ENCODE results near the gene TYROBP. TPM values are rescaled to one million over a fixed set of nuclear protein-coding genes. Genes with fewer than 3 reads are reported as not detected.
"Not testable (repeated sequence)": the region's sequence is repeated elsewhere in the genome, so short reads cannot be mapped to it uniquely, and the experiment has no call there.

TYROBP gene
- total and polyA plus RNA-seq, 10 donors: 281 to 747 (median 383) TPM

- TF ChIP-seq, protein P1, sequence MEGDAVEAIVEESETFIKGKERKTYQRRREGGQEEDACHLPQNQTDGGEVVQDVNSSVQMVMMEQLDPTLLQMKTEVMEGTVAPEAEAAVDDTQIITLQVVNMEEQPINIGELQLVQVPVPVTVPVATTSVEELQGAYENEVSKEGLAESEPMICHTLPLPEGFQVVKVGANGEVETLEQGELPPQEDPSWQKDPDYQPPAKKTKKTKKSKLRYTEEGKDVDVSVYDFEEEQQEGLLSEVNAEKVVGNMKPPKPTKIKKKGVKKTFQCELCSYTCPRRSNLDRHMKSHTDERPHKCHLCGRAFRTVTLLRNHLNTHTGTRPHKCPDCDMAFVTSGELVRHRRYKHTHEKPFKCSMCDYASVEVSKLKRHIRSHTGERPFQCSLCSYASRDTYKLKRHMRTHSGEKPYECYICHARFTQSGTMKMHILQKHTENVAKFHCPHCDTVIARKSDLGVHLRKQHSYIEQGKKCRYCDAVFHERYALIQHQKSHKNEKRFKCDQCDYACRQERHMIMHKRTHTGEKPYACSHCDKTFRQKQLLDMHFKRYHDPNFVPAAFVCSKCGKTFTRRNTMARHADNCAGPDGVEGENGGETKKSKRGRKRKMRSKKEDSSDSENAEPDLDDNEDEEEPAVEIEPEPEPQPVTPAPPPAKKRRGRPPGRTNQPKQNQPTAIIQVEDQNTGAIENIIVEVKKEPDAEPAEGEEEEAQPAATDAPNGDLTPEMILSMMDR (IDR thresholded peaks at IDR 0.05 in 8 of 11, conservative IDR thresholded peaks at IDR 0.05 in 3 of 11): no peak
- TF ChIP-seq POLR2A (IDR thresholded peaks at IDR 0.05): no peak
- TF ChIP-seq POLR2AphosphoS5 (IDR thresholded peaks at IDR 0.05): no peak
- DNase-seq: no peak
- H3K27me3 ChIP-seq (replicated peaks in 1 of 7): no peaks in the 10 kb centered on the region
- WGBS, 5 donors: 94 to 100% (median 98%) methylated on average over 2 of the region's 2 CpGs
- H3K9me3 ChIP-seq: no peaks in the 10 kb centered on the region
- intact Hi-C loops (cut with DNase I; ENCODE audit: low total_unique reads): no loop called here
- peaks cover 7 to 40% (median 25%) of the 10 kb centered on the region in 6 donors for H3K4me1 ChIP-seq
- no peak overlapping the region for H3K27ac ChIP-seq
- H3K36me3 ChIP-seq: peaks cover 5 to 90% (median 82%) of the 10 kb centered on the region in 6 donors
- H3K4me3 ChIP-seq: no peak overlapping the region
Observed at GRCh38 chr19:35894342-35894741, 13.8 kb downstream of the TYROBP start.

GRCh38 chr19:35891819-35892218 lies 16.3 kb downstream of the TYROBP start:
- H3K36me3 ChIP-seq: peaks cover 5 to 100% (median 96%) of the 10 kb centered on the region in 6 donors
- H3K27ac ChIP-seq; H3K27me3 ChIP-seq (replicated peaks in 1 of 7); intact Hi-C loops (cut with DNase I; ENCODE audit: low total_unique reads); H3K9me3 ChIP-seq; DNase-seq; H3K4me3 ChIP-seq: not testable (repeated sequence)
- H3K4me1 ChIP-seq: peaks cover 0 to 16% (median 5%) of the 10 kb centered on the region in 6 donors
- WGBS, 5 donors: 93 to 99% (median 97%) methylated on average over 3 of the region's 3 CpGs

DNA sequence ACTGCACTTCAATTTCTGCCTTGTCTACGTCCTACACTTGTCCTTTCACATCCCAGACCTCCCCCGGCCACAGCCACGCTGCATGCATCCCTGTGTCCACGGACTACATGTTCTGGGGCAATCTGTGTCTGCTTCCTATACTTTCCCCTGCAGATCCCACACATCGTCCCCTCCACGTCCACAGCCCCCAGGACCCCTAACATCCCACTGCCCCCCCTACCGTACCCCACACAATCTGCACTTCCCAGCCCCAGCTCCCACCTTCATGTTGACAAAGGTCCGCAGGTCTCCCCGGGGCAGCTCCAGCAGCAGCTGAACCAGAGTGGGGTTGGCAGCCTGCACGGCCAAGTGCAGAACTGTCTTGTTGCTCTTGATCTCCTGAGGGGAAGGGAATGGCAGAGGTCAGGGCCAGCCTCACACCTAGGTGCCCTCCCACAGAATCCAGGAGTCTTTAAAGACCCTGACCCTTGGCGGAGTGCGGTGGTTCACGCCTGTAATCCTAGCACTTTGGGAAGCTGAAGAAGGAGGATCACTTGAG lies 17.9 kb downstream of the TYROBP start:
- no peak for DNase-seq
- Histone ChIP-seq H3K27ac (no peak overlapping the region), H3K4me3 (no peak overlapping the region), H3K9me3 (no peaks in the 10 kb centered on the region), H3K4me1 (peaks cover 0 to 4% (median 0%) of the 10 kb centered on the region in 6 donors), H3K27me3 (replicated peaks in 1 of 7) (no peaks in the 10 kb centered on the region), H3K36me3 (peaks cover 5 to 97% (median 82%) of the 10 kb centered on the region in 6 donors)
- TF ChIP-seq POLR2A (IDR thresholded peaks at IDR 0.05) (no peak), POLR2AphosphoS5 (IDR thresholded peaks at IDR 0.05) (no peak)
- TF ChIP-seq, protein P1 (IDR thresholded peaks at IDR 0.05 in 8 of 11, conservative IDR thresholded peaks at IDR 0.05 in 3 of 11): no peak
- WGBS, 5 donors: 91 to 96% (median 92%) methylated on average over 13 of the region's 13 CpGs
- intact Hi-C loops (cut with DNase I; ENCODE audit: low total_unique reads): no loop called here

GRCh38 chr19:35889370-35890112 lies 18.6 kb downstream of the TYROBP start:
- peaks cover 5 to 92% (median 76%) of the 10 kb centered on the region in 6 donors for H3K36me3 ChIP-seq

More at GRCh38 chr19:35889370-35890112, 18.6 kb downstream of the TYROBP start:
- 93 to 96% (median 96%) methylated on average over 9 to 18 of the region's 18 CpGs for WGBS, 5 donors
- H3K4me1 ChIP-seq: peaks cover 0 to 4% (median 0%) of the 10 kb centered on the region in 6 donors
- TF ChIP-seq, protein P1 (IDR thresholded peaks at IDR 0.05 in 8 of 11, conservative IDR thresholded peaks at IDR 0.05 in 3 of 11): no peak
- TF ChIP-seq POLR2AphosphoS5 (IDR thresholded peaks at IDR 0.05): peak in 1 of 3 donors; percentile 47
- TF ChIP-seq POLR2A (IDR thresholded peaks at IDR 0.05): no peak
- H3K27ac ChIP-seq: no peak overlapping the region
- intact Hi-C loops (cut with DNase I; ENCODE audit: low total_unique reads): no loop called here
- H3K27me3 ChIP-seq (replicated peaks in 1 of 7): no peaks in the 10 kb centered on the region
- no peak for DNase-seq
- H3K9me3 ChIP-seq: no peaks in the 10 kb centered on the region
- no peak overlapping the region for H3K4me3 ChIP-seq

Measured in spleen (tissue), 11 donors.